Caki2 (cell line): Measurements from ENCODE around the gene HAPLN1. TPM values are rescaled to one million over a fixed set of nuclear protein-coding genes. Genes with fewer than 3 reads are reported as not detected.
A peak's percentile ranks its signal among the peaks of the same experiment; 100 is the strongest.
"Not testable (repeated sequence)": the region's sequence is repeated elsewhere in the genome, so short reads cannot be mapped to it uniquely, and the experiment has no call there.

Experiments used
- DNase-seq: peaks from one replicate; pipeline ENCODE4 v3.0.0-alpha.2; 2015; ENCODE audit warnings: low read depth
- in situ Hi-C: cut with HindIII; loops from 2 replicates; pipeline ENCODE4 v1.10.0; 2016; ENCODE audit warnings: low sequenced_read_pairs, low pct_unique_long_range_greater_than_20kb, mixed read lengths
- total RNA-seq: library from RNA; depleted of rRNA; stranded (reverse); fragments of >200 nt; shearing (Covaris generic); gene quantifications from 2 replicates; pipeline ENCODE4 v1.2.3, GENCODE V29; 2014; ENCODE audit warnings: low replicate concordance; rRNA removed

The HAPLN1 gene
- 0.07 TPM in 1 of 2 replicates, not detected in the other for total RNA-seq

DNA sequence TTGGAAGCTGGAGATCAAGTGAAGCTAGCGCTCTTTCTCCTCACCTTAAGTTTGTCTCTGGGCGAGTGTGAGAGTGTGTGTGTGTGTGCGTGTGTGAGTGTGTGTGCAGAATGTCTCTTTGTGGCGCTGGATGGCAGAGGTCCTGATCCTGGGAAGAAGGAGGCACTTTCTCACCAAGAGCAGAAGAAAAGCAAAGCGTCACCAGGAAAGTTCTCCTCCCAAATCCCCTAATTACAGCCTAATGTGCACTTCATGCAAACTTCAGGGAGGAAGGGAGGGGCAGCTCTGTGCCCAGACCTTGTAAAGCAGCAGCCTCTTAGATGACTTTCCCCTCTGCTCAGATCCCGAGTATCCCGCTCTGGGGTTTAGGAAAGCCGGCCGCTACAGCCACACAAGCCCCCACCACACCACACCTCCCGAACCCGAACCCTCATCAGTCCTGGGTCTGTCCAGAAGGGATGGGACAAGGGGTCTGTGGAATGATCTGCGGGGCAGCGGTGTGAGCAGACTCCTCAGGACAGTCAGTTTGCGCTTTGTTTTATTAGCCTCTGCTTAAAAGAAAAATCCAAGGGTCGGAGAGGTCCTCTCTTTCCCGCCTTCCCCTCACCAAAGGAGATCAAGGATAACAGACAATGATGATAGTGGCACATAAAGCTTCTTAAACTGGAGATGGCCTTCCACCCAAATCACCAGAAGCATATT is at the start of gene HAPLN1:
Gene HAPLN1 (minus strand): TSS at position 20 of the 702 bp plus-strand sequence. CDS start 47,332 bp downstream, outside the sequence.
- in situ Hi-C loops, result no loop called here
- DNase-seq, result no peak

DNA sequence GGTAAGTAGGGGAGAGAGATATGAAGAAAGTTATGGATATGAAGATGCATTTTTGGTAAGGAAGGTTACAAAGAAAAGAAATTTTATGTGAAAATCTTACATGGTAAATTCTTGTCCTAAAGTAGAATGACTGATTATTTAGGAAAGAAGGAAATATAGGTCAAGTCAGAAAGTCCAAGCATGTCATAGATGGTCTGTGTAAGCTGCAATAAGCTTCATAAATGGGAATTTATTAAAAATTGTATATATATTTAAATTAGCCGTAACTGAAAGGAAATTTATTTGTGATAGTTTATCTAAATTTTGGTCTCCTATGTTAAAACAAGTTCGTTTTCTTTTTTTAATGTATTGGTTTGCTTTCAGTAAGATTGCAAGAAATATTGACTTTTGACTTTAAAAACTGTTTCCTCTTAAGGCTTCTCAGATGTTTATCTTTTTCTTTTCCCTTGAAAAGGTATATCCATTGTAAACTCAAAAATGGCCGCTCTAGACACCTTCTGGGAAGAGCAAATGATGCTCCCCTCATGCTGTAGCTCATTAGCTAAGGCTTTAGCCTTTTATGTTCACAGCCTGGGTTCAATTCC is 46.8 kb upstream of the HAPLN1 start:
- in situ Hi-C loops, result no loop called here
- peak; percentile 8 for DNase-seq

DNA sequence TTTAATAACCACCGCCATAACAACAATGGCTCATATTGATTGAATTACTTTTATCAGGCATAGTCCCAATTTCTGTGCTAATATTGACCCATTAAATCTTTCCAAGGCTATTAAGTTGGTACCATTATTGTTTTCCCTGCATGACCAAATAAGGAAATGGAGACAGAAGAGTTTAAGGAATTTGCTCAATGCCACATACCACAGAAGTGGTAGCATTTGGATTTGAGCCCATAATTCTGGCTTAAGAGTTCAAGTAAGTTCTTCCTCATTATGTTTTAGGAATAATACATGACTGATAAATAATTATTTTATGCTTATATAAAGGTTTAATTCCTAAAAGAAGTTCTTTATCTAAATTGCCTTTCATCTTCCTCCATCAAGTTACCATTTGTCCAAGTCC is 43.4 kb upstream of the HAPLN1 start:
- no peak for DNase-seq
- in situ Hi-C loops, result no loop called here

DNA sequence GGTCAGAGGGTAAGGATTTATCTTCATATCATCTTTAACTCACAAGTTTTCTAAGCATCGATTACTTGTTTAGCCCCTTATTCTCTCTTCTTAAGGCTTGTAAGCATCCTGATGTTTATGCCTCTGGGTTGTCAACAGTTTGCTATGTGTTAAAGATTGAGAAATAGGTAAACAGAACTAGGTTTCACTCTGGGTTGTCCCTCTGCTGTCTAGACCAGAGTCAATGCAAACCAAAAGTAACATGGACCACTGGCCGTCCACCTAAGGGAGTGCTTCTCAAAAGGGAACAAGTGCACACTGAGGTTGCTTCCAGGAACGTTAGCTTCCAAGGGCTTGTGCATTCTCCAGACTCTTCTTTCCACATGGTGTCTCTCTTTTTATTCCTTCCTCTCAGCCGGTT is 39.9 kb upstream of the HAPLN1 start:
- no peak for DNase-seq
- in situ Hi-C loops, result no loop called here

DNA sequence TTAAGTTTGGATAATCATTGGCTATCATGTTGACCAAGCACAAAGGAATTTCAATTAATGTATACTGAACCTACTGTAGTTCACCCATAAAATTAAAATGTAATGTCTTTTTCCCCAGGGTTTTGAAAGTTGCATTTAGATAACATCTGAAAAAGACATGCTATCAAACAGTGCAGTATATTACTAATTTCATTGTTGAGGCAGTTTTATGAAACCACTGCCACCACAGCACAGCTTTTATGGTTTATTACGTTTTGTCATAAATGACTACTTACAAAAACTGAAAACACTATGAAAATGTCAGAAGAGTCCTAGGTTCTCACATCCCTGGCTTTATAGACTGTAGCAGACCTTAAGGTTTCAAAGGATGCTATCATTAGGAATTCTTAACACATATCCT is 32.0 kb upstream of the HAPLN1 start:
- in situ Hi-C loops, result no loop called here
- no peak for DNase-seq

DNA sequence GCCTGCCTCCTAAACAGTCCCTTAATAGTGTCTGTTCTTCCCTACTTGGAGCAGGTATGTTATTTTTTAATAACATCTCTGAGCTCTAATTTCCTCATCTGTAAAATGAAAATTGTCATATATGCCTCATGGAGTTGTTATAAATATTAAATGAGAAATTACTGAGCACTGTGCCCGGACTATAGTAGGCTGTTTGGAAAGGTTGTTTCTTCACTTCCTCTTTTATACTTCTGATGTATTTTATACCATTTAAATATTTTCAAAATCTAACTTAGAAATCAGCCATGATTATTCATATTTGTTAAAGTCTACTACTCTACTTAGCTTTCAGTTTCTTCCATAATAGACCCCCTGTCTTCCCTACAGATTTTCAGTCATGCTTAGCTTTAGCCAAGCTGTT is 30.5 kb upstream of the HAPLN1 start:
- no peak for DNase-seq
- in situ Hi-C loops, result no loop called here

DNA sequence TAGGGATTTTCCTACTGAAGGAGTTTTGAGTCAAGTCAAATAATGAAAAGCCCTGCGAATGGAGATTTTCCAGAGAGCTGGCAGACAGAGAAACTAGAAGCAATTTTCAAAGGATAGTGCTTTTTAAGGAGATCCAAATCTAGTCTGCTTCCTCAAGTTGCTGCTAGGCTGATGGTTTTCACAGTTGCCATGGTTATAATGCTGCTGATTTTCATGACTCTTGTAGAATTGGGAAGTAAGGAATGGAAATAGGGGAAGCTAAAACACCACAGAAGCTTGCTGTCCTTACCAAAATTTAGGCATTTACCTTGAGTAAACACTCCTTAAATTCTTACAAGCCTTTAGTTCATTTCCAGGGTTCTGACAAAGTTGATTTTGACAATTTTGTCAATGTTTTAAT is 30.1 kb upstream of the HAPLN1 start:
- no peak for DNase-seq
- in situ Hi-C loops, result no loop called here

DNA sequence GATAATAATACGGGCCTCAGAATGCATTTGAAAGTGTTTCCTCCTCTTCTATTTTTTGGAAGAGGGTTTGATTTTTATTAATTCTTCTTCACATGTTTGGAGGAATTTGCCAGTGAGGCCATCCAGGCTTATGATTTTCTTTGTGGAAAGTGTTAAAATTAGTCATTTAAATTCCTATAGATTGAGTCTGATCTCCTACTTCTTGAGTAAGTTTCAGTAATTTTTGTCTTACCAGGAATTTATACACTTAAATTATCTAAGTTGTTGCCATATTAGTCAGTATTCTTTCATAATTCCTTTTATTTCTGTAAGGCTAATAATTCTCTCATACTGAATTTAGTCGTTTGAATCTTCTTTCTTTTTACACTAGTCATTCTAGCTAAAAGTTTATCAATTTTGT is 25.2 kb upstream of the HAPLN1 start:
- DNase-seq, result no peak
- in situ Hi-C loops, result no loop called here

DNA sequence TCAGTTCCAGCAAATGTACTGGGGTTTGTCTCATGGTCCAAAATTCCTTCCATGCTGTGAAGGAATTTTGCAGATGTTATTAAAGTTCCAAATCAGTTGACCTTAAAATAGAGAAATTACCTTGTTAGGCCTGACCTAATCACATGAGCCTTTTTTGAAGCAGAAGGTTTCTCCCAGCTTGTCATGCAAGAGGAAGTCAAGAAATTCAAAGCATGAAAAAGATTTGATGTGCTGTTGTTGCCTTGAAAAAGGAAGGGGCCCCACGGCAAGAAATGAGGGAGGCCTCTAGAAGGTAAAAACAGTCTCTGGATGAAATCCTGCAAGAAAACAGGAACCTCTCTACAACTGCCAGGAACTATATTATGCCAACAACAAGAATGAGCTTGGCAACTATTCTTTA is 24.2 kb upstream of the HAPLN1 start:
- no peak for DNase-seq
- in situ Hi-C loops, result no loop called here

DNA sequence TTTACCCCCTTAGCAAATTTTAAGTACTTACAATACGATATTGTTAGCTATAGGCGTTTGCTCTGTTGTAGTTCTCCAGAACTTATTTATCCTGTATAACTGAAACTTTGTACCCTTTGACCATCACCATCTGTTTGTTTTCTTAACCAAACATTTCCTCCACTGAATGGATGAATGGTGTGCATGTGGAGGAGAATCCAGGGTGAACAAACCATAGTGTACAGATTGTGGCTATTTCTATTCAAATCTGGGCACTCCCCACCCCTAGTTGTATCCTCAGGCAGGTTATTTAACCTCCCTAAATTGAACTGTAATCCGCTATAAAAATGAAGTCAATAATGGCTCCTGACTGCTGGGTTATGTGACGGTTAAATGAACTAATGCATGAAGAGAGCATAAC is 21.4 kb upstream of the HAPLN1 start:
- DNase-seq, result no peak
- in situ Hi-C loops, result no loop called here

DNA sequence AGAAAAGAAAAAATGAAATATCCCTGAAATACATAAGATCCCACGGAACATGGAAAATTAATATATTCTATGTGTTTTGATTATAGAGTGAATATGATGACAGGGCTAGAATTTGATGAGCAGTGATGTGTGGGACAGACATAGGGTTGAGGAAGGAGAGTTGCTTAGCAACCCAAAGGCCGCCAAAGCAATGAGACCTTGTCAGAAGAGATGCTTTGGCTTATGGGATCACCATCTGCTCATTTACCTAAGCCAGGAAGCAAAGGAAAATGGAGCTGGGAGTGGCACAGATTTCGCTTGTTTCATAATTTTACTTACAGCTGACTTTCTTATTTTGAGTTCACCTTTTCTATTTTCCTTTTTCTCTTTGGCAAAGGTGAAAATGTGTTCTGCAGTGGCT is 20.9 kb upstream of the HAPLN1 start:
- DNase-seq, result no peak
- in situ Hi-C loops, result no loop called here

DNA sequence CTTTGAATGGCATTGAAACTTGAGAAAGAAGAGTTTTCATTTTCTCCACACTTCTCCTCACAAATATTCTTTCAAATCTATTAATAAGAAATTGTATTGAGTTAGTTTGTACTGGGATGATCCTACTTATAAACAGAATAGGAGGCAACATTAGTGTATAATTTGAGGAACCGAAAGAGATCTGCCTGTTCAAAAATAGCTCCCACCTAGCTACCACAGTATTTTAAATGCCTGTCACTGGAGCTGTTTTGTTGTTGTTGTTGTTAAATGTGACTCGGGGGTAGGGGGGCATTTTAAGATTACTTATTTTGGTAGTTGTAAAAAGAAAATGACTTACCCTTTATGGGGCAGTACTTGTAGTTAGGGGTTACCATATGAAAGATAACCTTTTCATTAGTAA is 20.1 kb upstream of the HAPLN1 start:
- no peak for DNase-seq

DNA sequence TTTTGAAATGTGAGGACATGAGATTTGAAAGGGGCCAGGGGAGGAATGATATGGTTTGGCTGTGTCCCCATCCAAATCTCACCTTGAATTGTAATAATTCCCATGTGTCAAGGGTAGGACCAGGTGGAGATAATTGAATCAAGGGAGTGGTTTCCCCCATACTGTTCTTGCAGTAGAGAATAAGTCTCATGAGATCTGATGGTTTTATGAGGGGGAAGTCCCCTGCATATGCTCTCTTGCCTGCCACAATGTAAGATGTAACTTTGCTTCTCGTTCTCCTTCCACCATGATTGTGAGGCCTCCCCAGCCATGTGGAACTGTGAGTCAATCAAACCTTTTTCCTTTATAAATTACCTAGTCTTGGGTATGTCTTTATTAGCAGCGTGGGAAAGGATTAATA is 15.5 kb upstream of the HAPLN1 start:
- DNase-seq, in situ Hi-C loops: not testable (repeated sequence)

More for the DNA sequence above, 20.1 kb upstream of the HAPLN1 start:
- in situ Hi-C loops, result no loop called here

DNA sequence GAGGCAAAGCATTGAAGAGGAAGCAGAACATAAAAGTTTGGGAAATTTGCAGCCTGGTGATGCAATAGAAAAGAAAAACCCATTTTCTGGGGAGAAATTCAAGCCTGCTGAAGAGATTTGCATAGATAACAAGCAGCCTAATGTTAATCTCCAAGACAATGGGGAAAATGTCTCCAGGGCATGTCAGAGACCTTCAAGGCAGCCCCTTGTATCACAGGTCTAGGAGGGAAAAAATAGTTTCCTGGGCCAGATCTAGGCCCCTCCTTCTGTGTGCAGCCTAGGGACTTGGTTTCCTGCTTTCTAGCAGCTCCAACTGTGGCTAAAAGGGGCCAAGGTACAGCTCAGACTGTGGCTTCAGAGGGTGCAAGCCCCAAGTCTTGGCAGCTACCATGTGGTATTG is 14.4 kb upstream of the HAPLN1 start:
- in situ Hi-C loops, DNase-seq: not testable (repeated sequence)

DNA sequence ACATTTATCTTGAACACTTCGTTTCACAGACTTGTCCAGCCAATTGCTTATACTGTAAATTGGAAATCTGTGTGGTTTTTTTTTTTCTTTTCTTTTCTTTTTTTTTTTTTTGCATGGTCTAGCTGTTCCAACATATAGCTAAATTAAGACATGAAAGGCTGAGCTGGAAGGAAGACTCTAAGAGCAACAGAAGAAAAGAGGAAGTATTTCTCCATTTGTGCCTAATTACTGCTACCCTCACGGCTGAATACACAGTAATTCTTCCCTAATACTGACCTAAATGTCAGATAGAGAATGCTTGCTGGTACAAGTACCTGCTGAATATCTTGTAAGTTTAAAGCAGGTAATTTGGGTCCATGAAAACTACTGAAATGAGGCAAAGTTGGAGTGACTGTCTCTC is 11.0 kb upstream of the HAPLN1 start:
- DNase-seq, result no peak
- in situ Hi-C loops, result no loop called here

DNA sequence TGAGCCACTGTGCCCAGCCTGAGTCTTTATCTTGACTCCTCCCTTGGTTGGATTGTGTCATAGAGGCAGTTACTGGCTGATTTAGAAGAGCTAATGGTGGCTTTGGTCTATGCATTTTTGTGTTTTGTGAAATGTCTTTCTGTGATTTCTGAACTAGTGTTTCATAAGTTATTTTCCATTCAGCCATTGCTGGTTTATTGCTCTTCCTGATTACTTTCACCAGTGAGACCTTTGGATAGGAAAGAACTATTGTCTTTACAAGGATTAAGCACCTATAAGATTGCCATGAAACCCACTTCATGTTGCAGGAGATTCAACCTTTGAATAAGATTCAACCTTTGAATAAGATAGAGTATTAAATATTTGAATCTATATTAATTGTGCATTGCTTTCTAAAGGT is 8.7 kb upstream of the HAPLN1 start:
- no peak for DNase-seq
- in situ Hi-C loops, result no loop called here

DNA sequence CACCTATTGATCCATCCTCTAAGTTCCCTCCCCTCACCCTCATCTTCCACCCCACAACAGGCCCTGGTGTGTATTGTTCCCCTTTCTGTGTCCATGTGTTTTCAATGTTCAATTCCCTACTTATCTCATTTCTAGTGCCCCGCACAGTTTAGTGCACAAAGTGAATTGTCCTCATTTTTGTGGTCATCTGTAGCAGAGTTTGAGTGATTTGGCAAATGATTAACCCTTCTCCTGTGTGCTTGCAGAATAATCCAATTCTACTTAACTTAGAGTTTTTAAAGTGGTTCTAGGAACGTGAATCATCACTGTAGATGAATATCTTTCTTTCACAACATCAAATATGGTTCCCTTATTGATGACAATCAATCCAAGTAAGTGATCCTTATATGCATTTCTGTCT is 6.3 kb upstream of the HAPLN1 start:
- in situ Hi-C loops, result no loop called here
- DNase-seq, result peak; percentile 43

DNA sequence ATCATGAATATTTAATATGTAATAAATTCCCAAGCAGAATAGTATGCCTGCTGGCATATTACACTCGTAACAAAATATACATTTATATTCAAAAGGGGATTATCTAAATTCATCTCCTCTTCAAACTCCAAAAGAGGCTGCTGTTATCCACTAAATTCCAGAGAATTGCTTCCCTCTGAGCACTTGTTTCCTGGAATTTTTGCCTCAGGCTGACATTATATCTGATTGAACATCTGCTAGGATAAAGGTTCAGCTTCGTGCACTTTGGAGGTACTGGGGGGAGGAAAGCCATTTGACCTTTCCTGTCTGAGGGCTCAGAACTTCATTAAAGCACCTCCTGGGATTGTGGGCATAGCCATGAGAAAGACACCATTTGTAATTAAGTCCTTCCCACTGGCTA is 4.3 kb upstream of the HAPLN1 start:
- DNase-seq, result no peak
- in situ Hi-C loops, result no loop called here

DNA sequence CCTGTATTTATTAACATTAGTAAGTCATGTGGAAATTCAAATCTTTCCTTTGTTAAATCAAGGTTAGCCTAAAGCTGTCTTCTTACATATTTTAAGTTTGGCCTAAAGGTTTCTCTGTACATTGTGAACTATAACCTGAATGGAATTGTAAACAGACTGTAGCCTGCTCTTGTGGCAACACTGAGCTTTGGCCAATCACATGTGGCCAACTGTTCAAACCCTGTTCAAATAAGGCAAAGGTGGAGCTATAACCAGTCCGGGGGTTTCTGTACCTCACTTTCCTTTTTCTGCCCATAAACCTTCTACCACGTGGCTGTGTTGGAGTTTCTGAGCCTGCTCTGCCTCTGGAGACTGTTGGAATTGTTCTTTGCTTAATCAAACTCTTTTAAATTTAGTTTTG is 3.3 kb upstream of the HAPLN1 start:
- in situ Hi-C loops, result no loop called here
- DNase-seq, result no peak

DNA sequence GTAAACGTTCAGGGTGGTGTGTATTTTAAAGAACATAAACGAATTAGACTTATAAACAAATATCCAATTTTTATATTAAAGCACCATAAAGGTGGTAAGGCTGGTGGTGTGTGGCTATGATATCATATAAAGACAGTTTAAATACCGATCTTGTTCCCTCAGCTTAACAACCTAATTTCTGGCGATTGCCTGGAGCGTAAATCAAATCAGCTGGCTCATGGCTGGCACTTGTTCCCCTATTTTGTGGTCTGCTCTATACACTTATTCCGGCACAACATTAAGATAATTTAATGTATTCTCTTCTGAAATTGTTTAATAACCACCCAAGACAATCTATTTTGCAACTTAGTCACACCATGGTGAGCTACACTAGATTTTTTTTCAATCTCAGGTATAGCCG is 2.4 kb upstream of the HAPLN1 start:
- in situ Hi-C loops, result no loop called here
- no peak for DNase-seq
